Measurements from ENCODE around the gene ABHD12. TPM values are rescaled to one million over a fixed set of nuclear protein-coding genes. Genes with fewer than 3 reads are reported as not detected.

The ABHD12 gene
- total RNA-seq, 1 donor, result 17.0 TPM

- no peak overlapping the region for H3K4me3 ChIP-seq (ENCODE audit: low read length)
- H3K4me1 ChIP-seq (ENCODE audit: insufficient read depth, low read length), result peaks cover 27% of the 10 kb centered on the region
- no peaks in the 10 kb centered on the region for H3K9me3 ChIP-seq (ENCODE audit: low read depth, low read length)
- H3K27me3 ChIP-seq (ENCODE audit: insufficient read depth, low read length), result no peaks in the 10 kb centered on the region
These were observed 137.8 kb downstream of the ABHD12 start for GRCh38 chr20:25252686-25253421.

DNA sequence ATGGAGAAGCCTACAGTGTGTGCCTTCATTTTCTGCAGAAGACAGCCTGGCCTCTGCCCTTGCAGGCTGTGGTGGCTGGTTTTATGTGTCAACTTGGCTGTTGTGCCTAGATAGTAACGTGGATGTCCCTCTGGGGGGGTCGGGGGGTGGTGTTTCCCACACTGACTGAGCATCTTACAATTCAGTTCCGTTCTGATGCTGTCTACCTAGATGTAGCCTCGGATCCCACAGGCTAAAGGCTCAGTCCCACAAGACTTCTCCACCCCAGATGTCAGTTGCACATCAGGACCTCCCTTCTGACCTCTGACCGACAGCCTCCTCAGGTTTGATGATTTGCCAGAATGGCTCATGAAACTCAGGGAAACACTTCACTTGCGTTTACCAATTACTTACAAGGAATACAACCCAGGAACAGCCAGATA lies 138.4 kb downstream of the ABHD12 start:
- H3K4me1 ChIP-seq (ENCODE audit: insufficient read depth, low read length), result peaks cover 31% of the 10 kb centered on the region
- no peaks in the 10 kb centered on the region for H3K9me3 ChIP-seq (ENCODE audit: low read depth, low read length)
- H3K27me3 ChIP-seq (ENCODE audit: insufficient read depth, low read length), result no peaks in the 10 kb centered on the region
- H3K4me3 ChIP-seq (ENCODE audit: low read length), result no peak overlapping the region

DNA sequence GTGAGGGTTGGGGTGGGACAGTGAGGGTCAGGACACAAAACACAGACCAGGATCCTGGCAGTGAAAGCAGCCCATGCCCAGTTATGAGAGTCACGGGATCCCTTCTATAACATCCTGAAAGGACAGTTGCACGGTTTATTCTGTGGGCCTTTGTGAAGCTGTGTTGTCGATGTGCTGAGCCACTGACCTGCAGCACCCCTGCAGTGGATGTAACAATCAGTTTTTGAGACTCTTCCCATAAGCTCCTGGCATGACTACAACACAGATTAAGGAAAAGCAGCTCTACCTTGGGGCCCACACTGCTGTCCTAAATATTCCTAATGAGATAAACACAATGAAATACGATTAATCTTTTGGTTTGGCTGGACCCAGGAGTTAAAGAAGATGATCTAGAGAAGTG lies 139.1 kb downstream of the ABHD12 start:
- H3K9me3 ChIP-seq (ENCODE audit: low read depth, low read length), result no peaks in the 10 kb centered on the region
- no peaks in the 10 kb centered on the region for H3K27me3 ChIP-seq (ENCODE audit: insufficient read depth, low read length)
- H3K4me1 ChIP-seq (ENCODE audit: insufficient read depth, low read length), result peaks cover 37% of the 10 kb centered on the region
- H3K4me3 ChIP-seq (ENCODE audit: low read length), result no peak overlapping the region

DNA sequence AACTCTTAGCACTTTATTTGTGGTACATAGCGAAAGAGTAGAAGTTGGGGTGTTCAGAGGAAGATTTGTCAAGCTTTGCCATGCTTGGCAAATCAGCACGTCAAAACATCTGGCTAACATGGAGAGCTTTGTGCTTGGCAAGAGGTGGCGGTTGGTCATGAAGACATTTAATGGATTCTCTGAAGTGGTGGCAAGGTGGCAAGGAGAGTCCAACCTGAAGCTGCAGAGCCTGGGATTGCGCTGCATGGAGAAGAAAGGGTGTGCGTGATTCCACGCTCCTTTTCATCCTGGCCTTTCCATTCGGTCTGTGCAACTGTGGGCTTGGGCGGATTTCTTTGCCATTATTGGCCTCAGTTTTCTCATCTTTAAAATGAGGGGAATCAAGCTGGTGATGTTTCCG lies 139.6 kb downstream of the ABHD12 start:
- Histone ChIP-seq H3K4me3 (ENCODE audit: low read length) (no peak overlapping the region), H3K4me1 (ENCODE audit: insufficient read depth, low read length) (peaks cover 37% of the 10 kb centered on the region), H3K9me3 (ENCODE audit: low read depth, low read length) (no peaks in the 10 kb centered on the region)

DNA sequence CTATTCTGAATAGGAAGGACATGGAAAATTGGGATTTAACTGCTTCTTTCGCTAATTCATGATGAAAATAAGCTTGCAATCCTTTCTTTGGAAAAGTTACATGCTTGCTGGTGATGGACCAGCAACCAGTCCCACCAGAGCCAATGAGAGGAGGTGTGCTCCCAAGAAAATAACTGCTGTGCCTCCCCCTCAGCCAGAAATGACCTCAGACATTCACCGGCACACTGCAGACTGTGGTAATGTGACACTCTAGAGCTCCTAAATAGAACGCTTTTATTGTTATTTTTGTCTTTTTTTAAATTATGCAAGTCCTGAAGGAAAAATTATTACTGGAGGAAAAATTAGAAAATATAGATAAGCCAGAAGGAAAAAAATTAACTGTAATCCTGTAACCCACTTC lies 140.1 kb downstream of the ABHD12 start:
- no peaks in the 10 kb centered on the region for H3K9me3 ChIP-seq (ENCODE audit: low read depth, low read length)
- no peak overlapping the region for H3K4me3 ChIP-seq (ENCODE audit: low read length)
- peaks cover 37% of the 10 kb centered on the region for H3K4me1 ChIP-seq (ENCODE audit: insufficient read depth, low read length)
- H3K27me3 ChIP-seq (ENCODE audit: insufficient read depth, low read length), result no peaks in the 10 kb centered on the region

More for the DNA sequence above, 139.6 kb downstream of the ABHD12 start:
- H3K27me3 ChIP-seq (ENCODE audit: insufficient read depth, low read length), result no peaks in the 10 kb centered on the region

Other genes starting within 250 kb of the ABHD12 start
- gene ENTPD6, start 195.1 kb downstream of the ABHD12 start, total RNA-seq, result 30.6 TPM
- 24.8 TPM for gene PYGB, start 142.8 kb downstream of the ABHD12 start, total RNA-seq
- 0.21 TPM for gene GINS1, start 16.8 kb upstream of the ABHD12 start, total RNA-seq
- gene NINL, start 194.7 kb upstream of the ABHD12 start, total RNA-seq, result 0.73 TPM
- 2.0 TPM for gene NANP, start 233.2 kb upstream of the ABHD12 start, total RNA-seq

Data from mononuclear cell (primary cell).